ENCODE measurements around the gene WNT3.

GRCh38 chr17:46854515-46854914 lies 36.0 kb upstream of the WNT3 start:
- TF ChIP-seq YY1 (IDR thresholded peaks at IDR 0.05; ENCODE audit: insufficient read depth, insufficient read length) (no peak), ZNF274 (IDR thresholded peaks at IDR 0.05; ENCODE audit: low read depth, low read length) (no peak), SUZ12 (IDR thresholded peaks at IDR 0.05; ENCODE audit: extremely low read depth, insufficient read depth, insufficient read length) (no peak)
